ENCODE results near the gene SLC22A17. TPM values are rescaled to one million over a fixed set of nuclear protein-coding genes. Genes with fewer than 3 reads are reported as not detected.

The SLC22A17 gene
- total and polyA plus RNA-seq, 4 donors: 1.1 to 14.6 (median 2.6) TPM

- Histone ChIP-seq H3K36me3 (ENCODE audit: control insufficient read depth in 4 of 4, insufficient read depth in 3 of 4, low read depth in 1 of 4, low read length in 3 of 4) (no peaks in the 10 kb centered on the region), H3K27ac (ENCODE audit: low read depth in 1 of 2, low read length in 2 of 2) (no peak overlapping the region), H3K9ac (ENCODE audit: low read depth in 1 of 2, low read length in 2 of 2) (no peak overlapping the region), H3K9me3 (ENCODE audit: control insufficient read depth in 4 of 4, low read length in 3 of 4) (no peaks in the 10 kb centered on the region), H3K4me3 (ENCODE audit: low read depth in 1 of 3, low read length in 3 of 3) (no peak overlapping the region), H3K27me3 (ENCODE audit: control insufficient read depth in 4 of 4, insufficient read depth in 4 of 4, low read length in 3 of 4) (peaks cover 0 to 8% (median 6%) of the 10 kb centered on the region in 4 donors), H3K4me1 (ENCODE audit: control insufficient read depth in 4 of 4, insufficient read depth in 4 of 4, low read length in 3 of 4) (peaks cover 2 to 12% (median 9%) of the 10 kb centered on the region in 4 donors)
- 76% methylated on average over 6 of the region's 6 CpGs for WGBS
- no peak for DNase-seq (ENCODE audit: low spot score)
- TF ChIP-seq, protein P1, sequence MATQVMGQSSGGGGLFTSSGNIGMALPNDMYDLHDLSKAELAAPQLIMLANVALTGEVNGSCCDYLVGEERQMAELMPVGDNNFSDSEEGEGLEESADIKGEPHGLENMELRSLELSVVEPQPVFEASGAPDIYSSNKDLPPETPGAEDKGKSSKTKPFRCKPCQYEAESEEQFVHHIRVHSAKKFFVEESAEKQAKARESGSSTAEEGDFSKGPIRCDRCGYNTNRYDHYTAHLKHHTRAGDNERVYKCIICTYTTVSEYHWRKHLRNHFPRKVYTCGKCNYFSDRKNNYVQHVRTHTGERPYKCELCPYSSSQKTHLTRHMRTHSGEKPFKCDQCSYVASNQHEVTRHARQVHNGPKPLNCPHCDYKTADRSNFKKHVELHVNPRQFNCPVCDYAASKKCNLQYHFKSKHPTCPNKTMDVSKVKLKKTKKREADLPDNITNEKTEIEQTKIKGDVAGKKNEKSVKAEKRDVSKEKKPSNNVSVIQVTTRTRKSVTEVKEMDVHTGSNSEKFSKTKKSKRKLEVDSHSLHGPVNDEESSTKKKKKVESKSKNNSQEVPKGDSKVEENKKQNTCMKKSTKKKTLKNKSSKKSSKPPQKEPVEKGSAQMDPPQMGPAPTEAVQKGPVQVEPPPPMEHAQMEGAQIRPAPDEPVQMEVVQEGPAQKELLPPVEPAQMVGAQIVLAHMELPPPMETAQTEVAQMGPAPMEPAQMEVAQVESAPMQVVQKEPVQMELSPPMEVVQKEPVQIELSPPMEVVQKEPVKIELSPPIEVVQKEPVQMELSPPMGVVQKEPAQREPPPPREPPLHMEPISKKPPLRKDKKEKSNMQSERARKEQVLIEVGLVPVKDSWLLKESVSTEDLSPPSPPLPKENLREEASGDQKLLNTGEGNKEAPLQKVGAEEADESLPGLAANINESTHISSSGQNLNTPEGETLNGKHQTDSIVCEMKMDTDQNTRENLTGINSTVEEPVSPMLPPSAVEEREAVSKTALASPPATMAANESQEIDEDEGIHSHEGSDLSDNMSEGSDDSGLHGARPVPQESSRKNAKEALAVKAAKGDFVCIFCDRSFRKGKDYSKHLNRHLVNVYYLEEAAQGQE (IDR thresholded peaks at IDR 0.05): no peak
- TF ChIP-seq YY1 (IDR thresholded peaks at IDR 0.05) (no peak), HNF4G (IDR thresholded peaks at IDR 0.05) (no peak), GABPA (IDR thresholded peaks at IDR 0.05 in 1 of 2, conservative IDR thresholded peaks at IDR 0.05 in 1 of 2) (no peak), NR2F2 (IDR thresholded peaks at IDR 0.05) (no peak), FOXA1 (IDR thresholded peaks at IDR 0.05) (no peak), TAF1 (conservative IDR thresholded peaks at IDR 0.05) (no peak), RAD21 (IDR thresholded peaks at IDR 0.05) (no peak), FOXA2 (IDR thresholded peaks at IDR 0.05) (no peak), SP1 (IDR thresholded peaks at IDR 0.05) (no peak), JUND (IDR thresholded peaks at IDR 0.05) (no peak), HNF4A (conservative IDR thresholded peaks at IDR 0.05) (no peak)
- TF ChIP-seq, protein P2, sequence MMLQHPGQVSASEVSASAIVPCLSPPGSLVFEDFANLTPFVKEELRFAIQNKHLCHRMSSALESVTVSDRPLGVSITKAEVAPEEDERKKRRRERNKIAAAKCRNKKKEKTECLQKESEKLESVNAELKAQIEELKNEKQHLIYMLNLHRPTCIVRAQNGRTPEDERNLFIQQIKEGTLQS (IDR thresholded peaks at IDR 0.05): no peak
- TF ChIP-seq, protein P3, sequence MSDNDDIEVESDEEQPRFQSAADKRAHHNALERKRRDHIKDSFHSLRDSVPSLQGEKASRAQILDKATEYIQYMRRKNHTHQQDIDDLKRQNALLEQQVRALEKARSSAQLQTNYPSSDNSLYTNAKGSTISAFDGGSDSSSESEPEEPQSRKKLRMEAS (IDR thresholded peaks at IDR 0.05): no peak
Measured at GRCh38 chr14:23361763-23362162, 9.1 kb upstream of the SLC22A17 start.

- Histone ChIP-seq H3K4me3 (ENCODE audit: low read depth in 1 of 3, low read length in 3 of 3) (no peak overlapping the region), H3K9me3 (ENCODE audit: control insufficient read depth in 4 of 4, low read length in 3 of 4) (no peaks in the 10 kb centered on the region), H3K4me1 (ENCODE audit: control insufficient read depth in 4 of 4, insufficient read depth in 4 of 4, low read length in 3 of 4) (peaks cover 2 to 12% (median 9%) of the 10 kb centered on the region in 4 donors), H3K9ac (ENCODE audit: low read depth in 1 of 2, low read length in 2 of 2) (no peak overlapping the region), H3K36me3 (ENCODE audit: control insufficient read depth in 4 of 4, insufficient read depth in 3 of 4, low read depth in 1 of 4, low read length in 3 of 4) (no peaks in the 10 kb centered on the region), H3K27ac (ENCODE audit: low read depth in 1 of 2, low read length in 2 of 2) (no peak overlapping the region), H3K27me3 (ENCODE audit: control insufficient read depth in 4 of 4, insufficient read depth in 4 of 4, low read length in 3 of 4) (peaks cover 0 to 7% (median 5%) of the 10 kb centered on the region in 4 donors)
- DNase-seq (ENCODE audit: low spot score): no peak
- TF ChIP-seq HNF4A (conservative IDR thresholded peaks at IDR 0.05): no peak
- TF ChIP-seq RAD21 (IDR thresholded peaks at IDR 0.05): no peak
- TF ChIP-seq HNF4G (IDR thresholded peaks at IDR 0.05): no peak
- TF ChIP-seq EGR1 (IDR thresholded peaks at IDR 0.05; ENCODE audit: low read depth in 2 of 2): no peak
- no peak for TF ChIP-seq FOXA1 (IDR thresholded peaks at IDR 0.05)
- no peak for TF ChIP-seq RXRA (IDR thresholded peaks at IDR 0.05)
- TF ChIP-seq, protein P3 (IDR thresholded peaks at IDR 0.05): no peak
- TF ChIP-seq FOXA2 (IDR thresholded peaks at IDR 0.05): no peak
- no peak for TF ChIP-seq NR2F2 (IDR thresholded peaks at IDR 0.05)
- no peak for TF ChIP-seq TAF1 (conservative IDR thresholded peaks at IDR 0.05)
- TF ChIP-seq, protein P2 (IDR thresholded peaks at IDR 0.05): no peak
- no peak for TF ChIP-seq CTCF (IDR thresholded peaks at IDR 0.05; ENCODE audit: low read depth, low read length, missing input control)
- no peak for TF ChIP-seq YY1 (IDR thresholded peaks at IDR 0.05)
- TF ChIP-seq, protein P1 (IDR thresholded peaks at IDR 0.05): no peak
Measured at GRCh38 chr14:23361320-23361719, 8.6 kb upstream of the SLC22A17 start.
